A549 (cell line): ENCODE measurements around the gene RHOC. TPM values are rescaled to one million over a fixed set of nuclear protein-coding genes. Genes with fewer than 3 reads are reported as not detected.
A peak's percentile ranks its signal among the peaks of the same experiment; 100 is the strongest.

ENCODE experiments used
- ATAC-seq, 2 experiments: fragments of 200-7000 bp in 1 of 2; fragments of >200 bp in 1 of 2; cut with Nextera tagmentation in 1 of 2; cut with Tn5 transposase in 1 of 2; 3 replicates each; pipeline versions ENCODE4 v1.8.0 to v1.9.1; 2018 to 2020; ENCODE audit warnings: mild to moderate bottlenecking in 1 of 2, moderate library complexity in 1 of 2
- CTCF ChIA-PET: fragments of 300-600 bp; sonication (Branson Sonifier 250); formaldehyde crosslinking; extraction: SDS; loops from one replicate; lab custom pipeline; 2021; ENCODE audit warnings: antibody characterized with exemption, inconsistent platforms; lab: Yijun Ruan, JAX
- POLR2A ChIA-PET: fragments of 350-600 bp; formaldehyde crosslinking; extraction: SDS; loops from one replicate; lab custom pipeline; 2021; ENCODE audit warnings: antibody characterized with exemption, inconsistent platforms; lab: Yijun Ruan, JAX
- DNase-seq, 2 experiments: peaks; one replicate each; pipeline versions ENCODE4 v3.0.0 to v3.0.0-alpha.2; 2011 to 2016; ENCODE audit warnings: low read depth in 1 of 2, low spot score in 1 of 2
- FAIRE-seq: peaks from 2 replicates; lab custom pipeline; 2011; peaks lifted over from hg19 to GRCh38; lab: Jason Lieb, UNC
- H3K27ac ChIP-seq, 2 experiments: fragments of >200 bp; sonication (Bioruptor Twin); formaldehyde crosslinking; 3 replicates each; pipeline ENCODE4 v1.5.1; 2016 to 2017
- H3K4me1 ChIP-seq: fragments of >200 bp; sonication (Bioruptor Twin); formaldehyde crosslinking; 3 replicates; pipeline ENCODE4 v1.6.1; 2016
- H3K4me2 ChIP-seq: fragments of >200 bp; sonication (Bioruptor Twin); formaldehyde crosslinking; 3 replicates; pipeline ENCODE4 v1.6.1; 2016
- H3K4me3 ChIP-seq: fragments of >200 bp; sonication (Bioruptor Twin); formaldehyde crosslinking; 3 replicates; pipeline ENCODE4 v1.5.1; 2016
- H3K9me3 ChIP-seq: fragments of >200 bp; sonication (Bioruptor Twin); formaldehyde crosslinking; 3 replicates; pipeline ENCODE4 v1.6.1; 2016
- ATOH8 ChIP-seq: fragments of 250-450 bp; sonication (Bioruptor Pico); IDR thresholded peaks from 2 replicates; pipeline ENCODE4 v1.5.0; 2020; ENCODE audit warnings: low read depth, mild to moderate bottlenecking, moderate library complexity
- CHD4 ChIP-seq: fragments of 200-600 bp; sonication (generic); IDR thresholded peaks from 2 replicates; pipeline ENCODE4 v1.6.1; 2016; ENCODE audit warnings: antibody characterized with exemption, mild to moderate bottlenecking, borderline replicate concordance
- ELK1 ChIP-seq: fragments of 150-350 bp; IDR thresholded peaks from 2 replicates; pipeline ENCODE4 v1.6.1; 2014; ENCODE audit warnings: low read depth, mild to moderate bottlenecking, low read length
- EP300 ChIP-seq, 2 experiments: fragments of >200 bp; sonication (Bioruptor Twin); formaldehyde crosslinking; IDR thresholded peaks; 2 replicates in 1 of 2; 3 replicates in 1 of 2; pipeline ENCODE4 v1.6.1; 2016 to 2017
- FOSB ChIP-seq: fragments of 250-450 bp; sonication (Bioruptor Pico); IDR thresholded peaks from 2 replicates; pipeline ENCODE4 v1.5.0; 2020; ENCODE audit warnings: mild to moderate bottlenecking, moderate library complexity
- FOSL2 ChIP-seq, 2 experiments: fragments of 450-650 bp in 1 of 2; fragments of >200 bp in 1 of 2; sonication (Bioruptor Twin) in 1 of 2; formaldehyde crosslinking; IDR thresholded peaks; 2 replicates each; pipeline versions ENCODE4 v1.5.0 to v1.6.1; 2016 to 2020; ENCODE audit warnings: mild to moderate bottlenecking in 1 of 2, moderate library complexity in 1 of 2
- GATA3 ChIP-seq: IDR thresholded peaks from 2 replicates; pipeline ENCODE4 v1.6.1; 2012; ENCODE audit warnings: borderline replicate concordance
- HES2 ChIP-seq: fragments of >200 bp; sonication (Bioruptor Twin); formaldehyde crosslinking; IDR thresholded peaks from 2 replicates; pipeline ENCODE4 v1.6.1; 2016
- HEYL ChIP-seq: fragments of 250-450 bp; sonication (Bioruptor Pico); IDR thresholded peaks from 2 replicates; pipeline ENCODE4 v1.8.0; 2021; ENCODE audit warnings: mild to moderate bottlenecking, moderate library complexity
- HOXB13 ChIP-seq: fragments of 250-450 bp; sonication (Bioruptor Pico); IDR thresholded peaks from 2 replicates; pipeline ENCODE4 v1.5.0; 2020; ENCODE audit warnings: low read depth, mild to moderate bottlenecking, moderate library complexity
- HOXB5 ChIP-seq: fragments of 250-450 bp; sonication (Bioruptor Pico); IDR thresholded peaks from 2 replicates; pipeline ENCODE4 v1.5.0; 2020; ENCODE audit warnings: mild to moderate bottlenecking, moderate library complexity
- JUNB ChIP-seq: fragments of >200 bp; sonication (Bioruptor Twin); formaldehyde crosslinking; IDR thresholded peaks from 2 replicates; pipeline ENCODE4 v1.6.1; 2016
- MAFK ChIP-seq: fragments of 450-650 bp; IDR thresholded peaks from 2 replicates; pipeline ENCODE4 v1.6.1; 2014; ENCODE audit not compliant: partially characterized antibody
- MAZ ChIP-seq: fragments of 150-350 bp; IDR thresholded peaks from 2 replicates; pipeline ENCODE4 v1.6.1; 2014; ENCODE audit warnings: antibody characterized with exemption, low read depth, low read length, borderline replicate concordance
- NFE2L2 ChIP-seq: fragments of 150-350 bp; conservative IDR thresholded peaks from 2 replicates; pipeline ENCODE4 v1.6.1; 2014; ENCODE audit warnings: low read length
- POLR2AphosphoS2 ChIP-seq: conservative IDR thresholded peaks from 2 replicates; pipeline ENCODE4 v1.6.1; 2012; ENCODE audit warnings: low read length, improper control_type of control experiment, inconsistent platforms
- RARB ChIP-seq: fragments of 250-450 bp; sonication (Bioruptor Pico); IDR thresholded peaks from 2 replicates; pipeline ENCODE4 v1.8.0; 2021; ENCODE audit warnings: mild to moderate bottlenecking, moderate library complexity
- SMC3 ChIP-seq: fragments of >200 bp; sonication (Bioruptor Twin); formaldehyde crosslinking; IDR thresholded peaks from 3 replicates; pipeline ENCODE4 v1.6.1; 2018; ENCODE audit warnings: inconsistent platforms
- USF2 ChIP-seq: fragments of 450-650 bp; IDR thresholded peaks from 2 replicates; pipeline ENCODE4 v1.6.1; 2014; ENCODE audit warnings: antibody characterized with exemption
- ZC3H11A ChIP-seq: fragments of 450-650 bp; IDR thresholded peaks from 2 replicates; pipeline ENCODE4 v1.6.1; 2014; ENCODE audit warnings: antibody characterized with exemption, mild to moderate bottlenecking
- ZFP36 ChIP-seq: fragments of 450-650 bp; IDR thresholded peaks from 2 replicates; pipeline ENCODE4 v1.6.1; 2014; ENCODE audit warnings: borderline replicate concordance; ENCODE audit not compliant: partially characterized antibody
- ZSCAN20 ChIP-seq: fragments of 250-450 bp; sonication (Bioruptor Pico); IDR thresholded peaks from 2 replicates; pipeline ENCODE4 v1.8.0; 2022; ENCODE audit warnings: mild to moderate bottlenecking, moderate library complexity
- WGBS: methylation state at CpG from one replicate; pipeline ENCODE4 v1.1.6; 2017; ENCODE audit errors: missing lambda C conversion rate; 5-methylcytosine and 5-hydroxymethylcytosine counted together
- polyA plus RNA-seq, 4 experiments: library from polyadenylated mRNA; depleted of rRNA in 3 of 4; stranded (reverse); fragments of >200 nt; fragmentation: RNase III in 1 of 4; extraction: RNeasy Plus Mini Kit Qiagen cat#74134 plus additional on column Dnase treatment in 1 of 4; gene quantifications; 2 replicates in 3 of 4; 3 replicates in 1 of 4; pipeline ENCODE4 v1.2.3, GENCODE V29; 2011 to 2017
- TF ChIP-seq, protein P1 (sequence below): IDR thresholded peaks from 2 replicates; pipeline ENCODE4 v1.6.1; 2012; ENCODE audit warnings: low read depth, borderline replicate concordance
- TF ChIP-seq, protein P2 (sequence below): fragments of 250-450 bp; sonication (Bioruptor Pico); IDR thresholded peaks from 2 replicates; pipeline ENCODE4 v1.5.0; 2021; ENCODE audit warnings: mild to moderate bottlenecking, moderate library complexity, borderline replicate concordance
- TF ChIP-seq, protein P3 (sequence below): fragments of >200 bp; sonication (Bioruptor Twin); formaldehyde crosslinking; IDR thresholded peaks from 3 replicates; pipeline ENCODE4 v1.6.1; 2016

Gene RHOC
- polyA plus RNA-seq, 2 of the 4 experiments (the other 2 are of a cell fraction) = 255 to 296 TPM

GRCh38 chr1:112672842-112673241 is 34.1 kb downstream of the RHOC start:
- peaks cover 11% of the 10 kb centered on the region; the same call in 2 of the 3 replicates for H3K4me1 ChIP-seq
- ATAC-seq (no peak), FAIRE-seq (no peak)
- no peaks in the 10 kb centered on the region for H3K9me3 ChIP-seq
- ChIA-PET POLR2A (interaction anchor here (1.1 kb wide), 1 partner anchor 32 kb away, joined by 4 read pairs; no protein-coding TSS in a partner anchor), CTCF (interaction anchor here (0.7 to 2.2 kb wide), 8 partner anchors 8 to 282 kb away, joined by 3 to 11 read pairs (median 4); no protein-coding TSS in a partner anchor)
- H3K27ac ChIP-seq = no peak overlapping the region
- no peak overlapping the region for H3K4me3 ChIP-seq
- WGBS = 90% methylated on average over 1 of the region's 1 CpG
- H3K4me2 ChIP-seq = no peak overlapping the region
- TF ChIP-seq CHD4 (no peak), USF2 (no peak), MAZ (no peak), POLR2AphosphoS2 (0 out of 2 replicates have a peak, but pooled peaks have one; percentile 26), HOXB5 (CRISPR knock-in tag) (no peak), ATOH8 (CRISPR knock-in tag) (no peak)
- TF ChIP-seq, protein P1, sequence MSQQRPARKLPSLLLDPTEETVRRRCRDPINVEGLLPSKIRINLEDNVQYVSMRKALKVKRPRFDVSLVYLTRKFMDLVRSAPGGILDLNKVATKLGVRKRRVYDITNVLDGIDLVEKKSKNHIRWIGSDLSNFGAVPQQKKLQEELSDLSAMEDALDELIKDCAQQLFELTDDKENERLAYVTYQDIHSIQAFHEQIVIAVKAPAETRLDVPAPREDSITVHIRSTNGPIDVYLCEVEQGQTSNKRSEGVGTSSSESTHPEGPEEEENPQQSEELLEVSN = no peak
- TF ChIP-seq, all 56 proteins: peak for 1
- no peak for DNase-seq

GRCh38 chr1:112672009-112672408 is 34.9 kb downstream of the RHOC start:
- ChIA-PET POLR2A (no interaction called here), CTCF (interaction anchor here (0.8 to 2.2 kb wide), 3 partner anchors 36 to 281 kb away, joined by 3 to 10 read pairs (median 5); partner anchors contain the start of gene PPM1J)
- whole genome bisulfite sequencing = 81% methylated on average over 2 of the region's 2 CpGs
- no peak overlapping the region for H3K27ac ChIP-seq
- H3K9me3 ChIP-seq = no peaks in the 10 kb centered on the region
- no peak for DNase-seq
- no peak for FAIRE-seq
- H3K4me2 ChIP-seq = no peak overlapping the region
- no peak for ATAC-seq
- no peak overlapping the region for H3K4me3 ChIP-seq
- peaks cover 11% of the 10 kb centered on the region; the same call in 2 of the 3 replicates for H3K4me1 ChIP-seq
- TF ChIP-seq ZSCAN20 (CRISPR knock-in tag) = no peak
- TF ChIP-seq, protein P2, sequence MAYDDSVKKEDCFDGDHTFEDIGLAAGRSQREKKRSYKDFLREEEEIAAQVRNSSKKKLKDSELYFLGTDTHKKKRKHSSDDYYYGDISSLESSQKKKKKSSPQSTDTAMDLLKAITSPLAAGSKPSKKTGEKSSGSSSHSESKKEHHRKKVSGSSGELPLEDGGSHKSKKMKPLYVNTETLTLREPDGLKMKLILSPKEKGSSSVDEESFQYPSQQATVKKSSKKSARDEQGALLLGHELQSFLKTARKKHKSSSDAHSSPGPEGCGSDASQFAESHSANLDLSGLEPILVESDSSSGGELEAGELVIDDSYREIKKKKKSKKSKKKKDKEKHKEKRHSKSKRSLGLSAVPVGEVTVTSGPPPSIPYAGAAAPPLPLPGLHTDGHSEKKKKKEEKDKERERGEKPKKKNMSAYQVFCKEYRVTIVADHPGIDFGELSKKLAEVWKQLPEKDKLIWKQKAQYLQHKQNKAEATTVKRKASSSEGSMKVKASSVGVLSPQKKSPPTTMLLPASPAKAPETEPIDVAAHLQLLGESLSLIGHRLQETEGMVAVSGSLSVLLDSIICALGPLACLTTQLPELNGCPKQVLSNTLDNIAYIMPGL = no peak
- no peak for TF ChIP-seq NFE2L2
- no peak for TF ChIP-seq MAFK
- no peak for TF ChIP-seq HOXB13 (CRISPR knock-in tag)
- no peak for TF ChIP-seq MAZ
- no peak for TF ChIP-seq RARB (CRISPR knock-in tag)
- no peak for TF ChIP-seq EP300 (IDR thresholded peaks at IDR 0.05)
- TF ChIP-seq ELK1 = no peak
- no peak for TF ChIP-seq JUNB
- no peak for TF ChIP-seq ZC3H11A
- no peak for TF ChIP-seq SMC3
- no peak for TF ChIP-seq FOSB (CRISPR knock-in tag)
- TF ChIP-seq ZFP36 = no peak
- no peak for TF ChIP-seq HES2
- TF ChIP-seq GATA3 = no peak
- TF ChIP-seq HEYL (CRISPR knock-in tag) = no peak
- TF ChIP-seq, protein P3, sequence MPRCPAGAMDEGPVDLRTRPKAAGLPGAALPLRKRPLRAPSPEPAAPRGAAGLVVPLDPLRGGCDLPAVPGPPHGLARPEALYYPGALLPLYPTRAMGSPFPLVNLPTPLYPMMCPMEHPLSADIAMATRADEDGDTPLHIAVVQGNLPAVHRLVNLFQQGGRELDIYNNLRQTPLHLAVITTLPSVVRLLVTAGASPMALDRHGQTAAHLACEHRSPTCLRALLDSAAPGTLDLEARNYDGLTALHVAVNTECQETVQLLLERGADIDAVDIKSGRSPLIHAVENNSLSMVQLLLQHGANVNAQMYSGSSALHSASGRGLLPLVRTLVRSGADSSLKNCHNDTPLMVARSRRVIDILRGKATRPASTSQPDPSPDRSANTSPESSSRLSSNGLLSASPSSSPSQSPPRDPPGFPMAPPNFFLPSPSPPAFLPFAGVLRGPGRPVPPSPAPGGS = no peak
- TF ChIP-seq FOSL2 (IDR thresholded peaks at IDR 0.05) = no peak
- no peak for TF ChIP-seq FOSL2 (CRISPR knock-in tag; IDR thresholded peaks at IDR 0.05)
